COLO829 (cell line): ENCODE data around the gene CACNA1H.

ENCODE experiments used
- DNase-seq: peaks from one replicate; pipeline ENCODE4 v3.0.0; 2012; ENCODE audit warnings: low spot score

Gene CACNA1H

DNA sequence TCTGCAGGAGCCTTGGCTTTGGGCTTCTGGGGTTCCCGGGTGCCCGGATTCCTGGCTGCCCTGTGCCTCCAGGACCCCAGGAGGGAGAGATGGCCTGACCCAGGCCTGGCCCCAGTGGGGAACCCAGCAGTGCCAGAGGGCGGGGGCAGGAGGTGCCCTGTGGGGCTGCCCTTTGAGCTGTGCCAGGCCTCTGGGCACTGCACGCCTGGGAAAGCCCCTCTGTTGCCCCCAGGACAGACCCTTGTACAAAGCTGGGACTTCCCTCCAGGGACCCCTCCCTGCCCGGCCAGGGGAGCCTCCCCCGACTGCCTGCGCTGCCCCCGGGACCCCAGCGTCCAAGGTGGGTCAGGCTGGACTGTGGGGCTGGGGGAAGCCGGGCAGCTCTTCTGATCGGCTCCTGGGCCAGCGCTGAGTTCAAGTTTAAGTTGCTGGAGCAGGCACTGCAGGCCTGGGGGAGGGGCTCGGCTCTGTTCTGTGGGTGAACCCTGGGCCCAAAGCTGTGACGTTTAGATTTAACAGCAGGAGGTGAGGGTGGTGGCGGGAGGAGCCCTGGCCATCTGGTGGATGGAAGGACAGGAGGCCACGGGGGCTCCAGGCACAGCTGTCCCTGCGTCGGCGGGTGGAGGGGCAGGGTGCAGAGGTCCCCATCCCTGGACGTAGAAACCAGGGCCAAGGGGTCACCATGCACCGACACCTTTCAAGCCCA, 29.2 kb upstream of the CACNA1H start:
- DNase-seq: no peak

DNA sequence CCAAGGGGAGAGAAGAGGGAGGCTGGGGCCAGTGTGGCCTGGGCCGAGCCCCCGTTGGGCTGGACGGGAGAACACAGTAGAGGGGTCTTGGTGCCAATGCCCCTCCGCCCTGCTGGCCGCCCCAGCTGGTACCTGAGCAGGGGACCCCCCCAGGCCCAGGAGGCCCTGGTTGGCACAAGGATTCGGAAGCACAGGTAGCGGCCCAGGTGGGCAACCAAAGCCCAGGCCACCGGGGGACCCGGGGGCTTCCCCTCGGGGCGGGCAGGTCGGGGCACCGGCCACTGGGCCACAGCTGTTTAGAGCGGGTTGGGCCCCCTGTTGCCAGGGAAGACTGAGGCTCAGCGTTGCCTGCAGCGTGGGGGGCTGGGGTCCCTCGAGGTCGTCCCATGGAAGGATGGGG, 28.6 kb upstream of the CACNA1H start:
- DNase-seq: no peak

DNA sequence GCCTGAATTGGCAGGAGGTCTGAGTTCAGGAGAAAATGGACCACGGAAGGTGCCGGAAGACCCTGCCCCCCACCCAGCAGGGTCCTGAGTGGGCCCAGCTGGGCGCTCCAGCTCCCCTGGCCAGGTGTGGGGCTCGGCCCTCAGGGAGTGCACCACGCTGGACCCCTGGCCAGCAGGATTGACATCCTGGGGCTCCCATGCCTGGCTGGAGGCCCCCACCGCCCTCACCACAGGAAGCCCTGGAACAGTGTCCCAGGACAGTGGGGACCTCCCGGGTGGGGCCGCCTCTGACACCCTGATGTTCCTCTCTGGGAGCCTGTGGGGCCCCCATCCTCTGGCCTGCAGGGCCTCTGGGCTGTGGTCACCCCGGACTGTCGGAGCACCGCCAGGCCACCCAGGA, 28.1 kb upstream of the CACNA1H start:
- no peak for DNase-seq

DNA sequence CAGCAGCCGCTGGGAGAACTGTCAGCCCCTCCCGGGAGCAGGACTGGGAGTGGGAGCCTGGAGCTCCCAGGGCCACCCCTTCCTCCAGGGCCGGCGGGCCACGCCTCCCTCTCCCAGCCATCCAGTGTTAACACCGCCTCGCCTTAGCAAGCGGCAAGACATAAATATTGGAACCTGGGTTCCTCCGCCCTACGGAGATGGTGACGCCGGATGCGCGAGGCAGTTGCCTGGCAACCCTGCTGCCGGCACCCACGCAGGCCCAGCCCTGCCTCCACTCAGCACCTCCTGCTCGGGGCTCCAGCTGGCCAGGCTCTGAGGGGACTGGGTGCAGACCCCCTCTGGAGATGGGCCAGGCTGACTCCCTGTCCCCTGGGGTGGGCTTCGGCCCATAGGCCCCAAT, 27.4 kb upstream of the CACNA1H start:
- peak; percentile 32 for DNase-seq

DNA sequence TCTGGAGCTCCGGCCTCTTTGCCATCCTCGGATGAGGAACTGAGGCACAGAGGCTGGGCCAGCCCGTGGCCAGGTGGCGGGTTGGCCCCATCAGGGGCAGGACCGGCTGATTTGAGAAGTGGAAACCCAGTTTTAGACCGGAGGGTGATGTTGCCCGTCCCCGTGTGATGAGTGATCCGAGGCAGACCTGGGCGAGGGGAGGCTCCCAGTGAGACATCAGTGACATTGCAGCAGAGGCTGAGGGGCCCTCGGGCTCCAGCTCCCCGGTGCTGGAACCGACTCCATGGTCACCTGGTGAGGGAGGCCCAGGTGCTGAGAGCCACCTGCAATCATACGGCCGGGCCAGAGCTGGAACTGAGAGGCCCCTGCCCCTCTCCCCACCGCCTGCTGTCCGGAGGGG, 26.9 kb upstream of the CACNA1H start:
- DNase-seq: no peak

DNA sequence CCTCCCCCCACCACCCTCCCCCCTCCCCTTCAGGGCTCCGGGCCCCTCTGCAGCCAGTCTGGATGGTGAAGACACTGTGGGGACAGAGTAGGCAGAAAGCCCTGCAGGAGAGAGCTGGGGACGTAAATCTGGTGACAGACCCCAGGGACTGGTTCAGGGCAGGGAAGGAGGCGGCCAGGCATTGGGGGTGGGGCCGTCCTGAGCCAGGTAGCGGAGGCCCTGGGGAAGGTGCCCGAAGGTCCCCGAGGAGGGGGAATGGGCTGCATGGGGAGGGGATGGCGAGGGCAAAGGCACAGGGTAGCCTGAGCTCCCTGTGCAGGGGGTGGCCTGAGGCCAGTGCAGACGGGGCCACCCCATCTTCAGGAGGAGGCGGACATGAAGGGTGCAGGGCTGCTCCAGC, 26.3 kb upstream of the CACNA1H start:
- DNase-seq: no peak

DNA sequence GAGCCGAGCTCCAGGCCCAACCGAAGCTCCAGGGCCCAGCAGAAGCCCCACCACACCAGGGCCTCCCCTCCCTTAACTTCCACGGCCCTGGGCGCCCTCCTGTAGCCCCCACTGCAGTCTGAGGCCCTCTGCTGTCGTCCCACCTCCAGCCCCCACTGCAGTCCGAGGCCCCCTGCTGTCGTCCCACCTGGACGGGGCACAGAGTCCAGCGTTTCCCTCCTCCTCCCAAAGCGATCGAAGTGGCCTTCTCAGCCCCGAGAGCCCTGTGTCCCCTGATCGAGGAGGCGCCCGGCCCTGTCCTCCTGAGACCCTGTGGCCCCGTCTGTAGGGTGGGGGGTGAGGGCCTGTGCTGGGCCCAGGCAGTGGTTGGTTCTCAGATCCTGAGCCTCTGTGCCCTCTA, 25.8 kb upstream of the CACNA1H start:
- DNase-seq: no peak

DNA sequence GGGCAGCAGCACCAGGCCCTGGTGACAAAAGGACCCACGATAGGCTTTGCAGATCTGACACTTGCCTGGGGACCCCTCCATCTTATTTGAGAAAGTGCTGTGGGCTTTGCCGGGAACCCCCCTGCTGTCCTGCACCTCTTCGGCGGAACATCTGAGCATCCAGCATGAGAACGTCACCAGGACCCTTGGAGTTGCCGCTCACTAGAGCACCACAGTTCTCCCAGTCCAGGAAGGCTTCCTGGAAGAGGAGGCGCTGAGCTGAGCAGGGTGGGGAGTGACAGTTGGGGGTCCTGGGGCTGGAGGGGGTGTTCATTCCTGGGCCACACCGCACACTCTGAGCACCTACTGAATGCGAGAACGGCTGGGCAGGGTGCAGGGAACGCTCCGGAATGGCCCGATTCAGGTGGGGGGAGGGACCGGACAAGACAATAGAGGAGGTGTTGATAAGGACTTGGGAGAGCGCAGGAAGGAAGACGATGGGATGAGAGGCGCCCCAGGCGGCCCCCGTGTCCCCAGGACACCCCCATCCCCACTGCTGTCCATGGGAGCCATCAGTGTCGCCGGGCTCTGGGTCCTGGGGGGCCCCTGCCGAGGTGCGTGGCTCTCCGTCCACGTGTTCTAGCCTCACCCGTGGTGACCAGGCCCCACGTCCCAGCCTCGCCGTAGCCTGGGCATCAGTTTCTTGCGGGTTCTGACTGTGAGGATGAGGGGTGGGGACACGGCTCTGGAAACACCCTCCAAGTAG, 24.8 kb upstream of the CACNA1H start:
- DNase-seq: no peak

DNA sequence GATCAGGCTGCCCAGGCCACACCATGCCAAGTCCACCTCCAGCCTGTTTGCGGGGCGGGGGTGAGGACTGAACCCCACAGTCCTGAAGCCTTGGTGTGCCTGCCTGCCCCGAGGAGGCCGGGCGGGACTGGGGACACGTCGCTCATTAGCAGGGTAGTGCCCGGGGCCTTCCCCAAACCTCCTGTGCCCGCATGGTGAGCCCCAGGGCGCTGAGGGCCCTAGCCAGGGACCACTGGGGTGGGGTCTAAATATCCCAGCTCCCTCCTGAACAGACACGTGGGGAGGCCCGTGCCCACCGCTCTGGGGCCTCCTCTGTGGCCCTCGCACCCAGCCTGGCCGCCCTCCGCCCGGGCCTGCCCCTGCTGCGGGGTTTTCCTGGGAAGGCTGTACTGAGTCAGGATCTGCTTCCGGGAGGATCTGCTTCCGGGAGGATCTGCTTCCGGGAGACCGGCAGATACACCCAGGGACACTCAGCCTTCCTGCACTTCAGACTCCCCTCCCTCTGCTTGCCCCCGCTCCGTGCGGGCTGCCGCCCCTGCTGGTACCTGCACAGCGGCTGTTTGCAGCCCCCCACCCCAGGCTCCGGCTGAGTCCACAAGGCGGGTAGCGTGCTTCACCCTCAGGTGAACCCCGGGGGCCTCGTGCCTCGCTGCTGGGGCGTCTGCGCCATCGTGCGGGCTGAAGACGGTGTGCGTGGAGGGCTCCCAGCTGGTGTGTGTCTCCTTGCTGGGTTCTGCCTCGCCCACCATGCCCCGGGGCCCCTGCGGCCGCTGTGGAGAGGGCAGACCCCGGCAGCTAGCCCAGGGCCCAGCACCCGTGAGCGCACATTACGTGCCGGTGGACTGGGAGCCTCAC, 23.6 kb upstream of the CACNA1H start:
- DNase-seq: no peak

DNA sequence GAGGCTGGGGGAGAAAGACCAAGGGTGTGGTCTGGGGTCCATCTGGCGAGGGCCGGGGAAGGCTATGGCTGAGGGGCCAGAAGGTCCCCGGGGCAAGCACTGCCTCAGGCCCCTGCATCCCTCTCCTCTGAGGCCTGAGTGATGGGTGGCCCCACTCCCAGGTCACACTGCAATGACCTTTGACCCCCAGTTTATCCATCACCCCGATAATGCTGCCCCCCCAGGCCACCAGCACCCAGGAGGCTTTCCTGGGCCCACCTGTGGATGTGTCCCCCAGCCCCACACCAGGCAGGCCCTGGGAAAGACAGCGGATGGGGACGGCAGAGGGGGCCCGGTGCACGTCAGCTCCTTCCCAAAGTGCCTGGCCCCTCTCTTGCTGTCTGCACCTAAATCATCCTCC, 22.5 kb upstream of the CACNA1H start:
- no peak for DNase-seq

DNA sequence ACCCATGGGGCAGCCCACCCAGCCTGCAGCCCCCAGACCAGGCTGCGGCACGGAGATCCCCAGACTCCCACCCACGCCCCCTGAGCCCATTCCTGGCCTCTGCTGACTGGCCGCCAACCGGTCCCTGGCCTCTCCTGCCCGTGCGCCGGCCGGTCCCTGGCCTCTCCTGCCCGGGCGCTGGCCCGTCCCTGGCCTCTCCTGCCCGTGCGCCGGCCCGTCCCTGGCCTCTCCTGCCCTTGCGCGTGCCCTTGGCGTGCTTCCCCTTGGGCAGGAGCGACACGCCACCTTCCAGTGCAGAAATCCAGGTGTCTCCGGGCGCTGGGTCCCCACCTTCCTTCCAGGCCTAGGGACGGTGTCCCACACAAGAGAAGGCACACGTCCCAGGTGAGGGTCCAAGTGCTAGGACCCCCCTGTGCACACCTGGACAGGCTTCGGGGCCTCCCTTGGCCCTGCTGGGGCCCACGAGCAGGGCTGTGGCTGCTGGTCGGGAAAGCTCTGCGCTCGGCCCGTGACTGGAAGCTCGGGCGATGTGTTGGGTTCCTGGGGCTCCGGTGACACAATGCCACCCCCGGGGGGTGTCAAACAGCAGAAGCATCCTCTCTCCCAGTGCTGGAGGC, 21.4 kb upstream of the CACNA1H start:
- DNase-seq: no peak

DNA sequence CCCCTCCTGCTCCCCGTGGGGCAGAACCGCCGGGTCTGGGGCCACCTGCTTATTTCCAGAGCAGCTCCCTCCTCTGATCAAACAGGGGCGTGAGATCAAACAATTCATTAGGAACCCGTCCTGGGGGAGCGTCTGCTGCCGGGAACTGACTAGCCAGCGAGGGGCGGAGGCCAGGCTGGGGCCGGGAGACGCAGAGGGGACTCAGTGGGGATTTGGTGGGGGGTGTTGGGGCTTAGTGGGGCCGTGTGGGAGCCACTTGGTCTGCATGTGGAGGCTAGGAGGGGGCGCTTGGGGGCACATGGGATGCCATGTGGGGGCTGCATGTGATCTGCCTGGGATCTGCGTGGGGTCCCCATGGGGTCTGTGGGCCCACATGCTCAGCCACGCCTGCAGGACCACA, 20.5 kb upstream of the CACNA1H start:
- no peak for DNase-seq

DNA sequence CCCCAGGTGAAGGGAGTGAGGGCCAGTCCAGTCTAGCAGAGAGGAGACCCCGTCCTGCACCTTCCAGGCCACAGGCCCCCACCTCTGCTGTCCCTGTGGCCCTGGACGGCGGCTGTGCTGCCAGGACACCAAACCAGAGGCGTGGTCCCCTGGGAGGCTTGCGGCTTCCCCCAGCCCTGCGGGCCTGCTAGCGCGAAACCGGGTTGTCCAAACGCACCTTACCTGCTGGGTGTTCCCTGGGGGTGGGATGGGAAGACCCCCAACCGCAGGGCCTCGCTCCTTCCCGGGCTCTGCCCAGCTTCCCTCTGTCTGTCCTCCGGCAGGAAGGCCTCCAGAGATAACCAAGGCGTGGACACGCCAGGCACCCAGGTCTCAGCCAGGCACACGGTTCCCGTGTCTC, 19.6 kb upstream of the CACNA1H start:
- no peak for DNase-seq

DNA sequence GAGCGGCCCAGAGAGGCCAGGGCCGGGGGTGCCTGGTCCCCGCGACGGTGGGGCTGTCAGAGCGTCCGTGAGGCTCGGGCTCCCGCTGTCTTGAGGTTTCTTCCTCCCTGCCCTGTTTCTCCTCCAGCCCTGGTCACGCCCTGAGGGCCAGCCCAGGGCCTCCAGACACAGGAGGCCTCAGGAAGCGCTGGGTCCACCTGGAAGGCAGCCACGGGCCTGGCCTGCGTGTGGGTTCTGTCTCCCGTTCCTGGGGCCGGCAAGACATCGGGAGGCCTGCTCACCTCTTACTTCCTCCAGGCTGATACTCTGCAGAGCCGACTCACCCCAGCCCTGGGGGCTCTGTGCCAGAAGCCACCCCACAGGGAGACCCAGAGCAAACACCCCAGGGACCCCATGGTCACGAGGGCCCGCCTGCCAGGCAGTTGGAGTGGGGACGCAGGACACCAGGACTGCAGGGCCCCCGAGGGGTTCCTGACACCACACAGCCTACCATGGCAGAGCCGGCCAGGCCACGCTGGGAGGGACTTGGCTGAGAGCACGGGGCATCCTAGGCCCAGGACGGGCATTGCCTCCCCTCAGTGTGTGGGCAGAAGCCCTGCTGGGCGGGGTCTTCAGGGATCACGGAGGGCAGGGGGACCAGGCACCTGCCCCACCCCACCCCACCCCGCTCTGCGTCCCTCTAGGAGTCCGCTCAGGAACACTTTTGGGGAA, 18.9 kb upstream of the CACNA1H start:
- no peak for DNase-seq

DNA sequence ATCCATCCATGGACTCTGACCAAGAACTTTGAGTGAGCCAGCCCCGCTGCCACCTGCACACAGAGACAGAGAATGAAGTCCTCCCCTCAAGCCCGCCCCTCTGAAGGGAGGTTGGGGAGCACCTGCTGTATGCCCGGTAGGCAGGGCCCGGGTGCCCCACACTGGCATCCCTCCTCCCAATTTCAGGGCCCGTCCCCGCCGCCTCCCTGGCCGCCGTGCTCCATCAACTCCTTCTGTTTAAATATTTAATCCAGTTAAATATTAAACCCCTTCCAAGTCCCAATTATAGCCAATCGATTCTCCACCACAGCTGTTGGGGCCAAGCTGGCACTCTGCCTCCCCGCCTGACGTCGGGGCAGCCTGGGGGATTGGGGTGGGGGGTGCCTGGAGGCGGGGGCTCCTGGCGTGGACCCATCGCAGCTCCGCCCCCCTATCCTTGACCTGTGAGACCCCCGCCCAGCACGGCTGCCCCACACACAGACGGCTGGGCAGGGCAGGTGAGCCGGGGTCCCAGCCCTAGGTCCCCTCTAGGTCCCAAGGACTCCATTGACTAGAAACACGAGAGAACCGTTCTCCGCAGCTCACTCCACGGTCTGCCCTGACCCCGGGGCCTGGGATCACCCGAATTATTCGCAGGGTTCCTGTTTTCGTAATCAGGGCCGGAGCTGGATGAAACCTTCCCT, 18.0 kb upstream of the CACNA1H start:
- DNase-seq: no peak

DNA sequence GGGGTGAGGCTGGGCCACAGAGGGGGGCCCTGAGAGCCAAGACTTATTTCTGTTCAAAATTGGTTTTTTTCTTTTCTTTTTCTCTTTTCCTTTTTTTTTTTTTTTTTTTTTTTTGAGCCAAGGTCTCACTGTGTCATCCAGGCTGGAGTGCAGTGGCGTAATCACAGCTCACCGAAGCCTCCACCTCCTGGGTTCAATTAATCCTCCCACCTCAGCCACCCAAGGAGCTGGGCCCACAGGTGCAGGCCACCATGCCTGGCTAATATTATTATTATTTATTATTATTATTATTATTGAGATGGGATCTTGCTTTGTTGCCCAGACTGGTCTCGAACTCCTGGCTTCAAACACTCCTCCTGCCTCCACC, 17.5 kb upstream of the CACNA1H start:
- DNase-seq: no peak

DNA sequence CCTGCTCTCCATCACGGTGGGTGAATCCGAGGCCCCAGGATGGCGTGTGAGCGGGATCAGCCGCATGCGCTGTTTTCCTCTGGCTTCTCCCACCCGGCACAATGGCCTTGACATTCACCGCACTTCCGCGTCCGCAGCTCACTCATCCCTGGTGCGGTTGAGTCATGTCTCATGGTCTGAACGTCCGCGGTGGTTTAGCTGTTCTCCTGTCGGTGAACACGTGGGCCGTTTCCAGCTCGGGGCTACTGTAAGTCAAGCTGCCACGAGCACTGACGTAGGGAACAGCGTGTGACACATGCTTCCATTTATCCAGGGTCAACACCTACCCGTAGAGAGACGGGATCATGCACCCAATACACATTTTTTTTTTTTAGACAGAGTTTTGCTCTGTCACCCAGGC, 15.3 kb upstream of the CACNA1H start:
- DNase-seq: peak; percentile 71

DNA sequence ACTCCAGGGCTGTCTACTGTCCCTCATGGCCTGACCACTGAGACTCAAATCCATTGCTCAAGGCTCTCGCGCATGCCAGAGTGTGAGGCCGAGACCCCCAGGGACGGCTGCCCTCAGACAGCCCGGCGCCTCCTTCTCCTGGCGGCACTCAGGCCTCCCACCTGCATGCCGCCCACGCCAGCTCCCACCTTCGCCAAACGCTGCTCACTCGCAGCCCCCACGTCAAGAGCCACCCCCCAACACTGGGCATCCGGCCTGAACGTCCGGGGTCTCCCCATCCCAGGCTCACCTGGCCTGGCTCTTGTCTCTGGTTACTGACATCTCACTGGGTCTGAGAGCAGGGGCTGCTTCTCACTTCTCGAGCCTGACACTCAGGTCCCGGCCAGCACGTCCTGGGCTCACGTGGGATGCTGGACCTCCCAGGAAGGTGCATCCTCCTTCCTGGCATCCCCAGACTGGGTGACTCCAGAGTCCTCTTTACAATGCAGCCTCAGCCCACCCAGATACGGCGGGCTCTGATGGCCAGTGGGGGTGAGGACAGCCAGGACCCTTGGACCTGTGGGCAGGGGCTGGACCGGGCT, 12.2 kb upstream of the CACNA1H start:
- no peak for DNase-seq

DNA sequence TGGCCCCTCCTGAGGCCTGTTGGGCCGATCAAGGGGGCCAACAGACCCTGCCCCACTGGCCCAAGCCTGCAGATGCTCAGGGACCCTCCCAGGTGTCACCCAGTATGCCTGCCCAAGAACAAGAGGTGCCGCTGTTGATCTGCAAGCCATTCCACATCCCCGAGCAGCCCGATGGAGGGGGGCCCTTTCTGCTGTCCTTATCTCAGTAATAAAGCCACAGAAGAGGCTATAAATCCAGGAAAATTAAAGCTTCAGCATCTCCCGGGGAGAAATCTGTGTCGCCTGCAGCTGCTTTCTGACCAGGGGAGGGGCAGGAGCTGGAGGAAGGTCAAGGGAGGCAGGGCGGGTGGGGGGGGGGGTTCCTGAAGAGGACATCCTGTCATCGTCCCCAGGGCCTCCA, 11.7 kb upstream of the CACNA1H start:
- DNase-seq: no peak

DNA sequence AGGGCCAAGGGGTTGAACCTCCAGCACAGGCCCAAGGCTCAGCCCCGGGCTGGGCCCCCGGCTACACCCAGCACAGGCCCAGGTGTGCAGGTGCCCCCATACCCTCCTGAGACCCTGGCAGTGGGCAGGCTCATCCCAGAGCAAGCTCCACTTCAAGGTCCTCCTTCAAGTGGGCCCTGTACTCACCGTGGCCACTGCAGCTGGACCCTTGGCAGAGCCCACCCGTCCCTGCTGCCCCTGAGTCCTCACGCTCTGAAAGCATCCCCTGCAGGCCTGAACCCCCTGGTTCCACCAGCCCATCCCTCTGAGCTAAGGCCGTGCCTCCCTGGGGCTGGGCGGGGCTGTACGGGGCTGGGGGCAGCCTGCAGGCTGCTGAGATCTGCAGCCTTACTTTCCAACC, 11.2 kb upstream of the CACNA1H start:
- DNase-seq: no peak

DNA sequence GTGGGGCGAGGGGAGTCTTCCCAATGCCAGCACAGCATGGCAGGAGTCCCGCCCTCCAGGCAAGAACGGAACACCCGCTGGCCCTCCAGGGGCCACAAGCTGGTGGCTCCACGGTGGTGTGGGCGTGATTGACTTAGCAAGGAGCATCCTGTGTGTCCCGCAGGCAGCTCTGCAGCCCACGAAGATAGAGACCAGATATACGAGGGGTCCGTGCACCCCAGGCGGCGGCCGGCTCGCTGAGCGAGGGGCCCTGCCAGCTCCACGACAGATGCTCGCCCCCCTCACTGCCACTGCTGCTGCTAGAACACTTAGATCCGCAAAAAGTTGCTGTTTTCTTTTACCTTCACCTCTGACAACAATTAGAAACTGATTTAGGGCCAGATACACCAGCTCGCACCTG, 10.0 kb upstream of the CACNA1H start:
- DNase-seq: no peak
